Left ventricle myocardium inferior (tissue), 1 donor: Measurements from ENCODE around the gene MCL1. TPM values are rescaled to one million over a fixed set of nuclear protein-coding genes. Genes with fewer than 3 reads are reported as not detected.

Experiments
- DNase-seq: peaks from one replicate; pipeline ENCODE4 v3.0.0-alpha.2; 2020
- H3K27ac ChIP-seq: fragments of 200-600 bp; replicated peaks from 2 replicates; pipeline ENCODE4 v1.8.0; 2021
- H3K27me3 ChIP-seq: fragments of 200-600 bp; 2 replicates; pipeline ENCODE4 v1.8.0; 2021; ENCODE audit warnings: low read depth
- H3K36me3 ChIP-seq: fragments of 200-600 bp; 2 replicates; pipeline ENCODE4 v1.8.0; 2021
- H3K4me1 ChIP-seq: fragments of 200-600 bp; 2 replicates; pipeline ENCODE4 v1.8.0; 2021
- H3K4me3 ChIP-seq: fragments of 200-600 bp; 2 replicates; pipeline ENCODE4 v1.8.0; 2021; ENCODE audit warnings: mild to moderate bottlenecking, moderate library complexity
- H3K9me3 ChIP-seq: fragments of 200-600 bp; replicated peaks from 2 replicates; pipeline ENCODE4 v1.8.0; 2021
- CTCF ChIP-seq: fragments of 200-600 bp; IDR thresholded peaks from 2 replicates; pipeline ENCODE4 v1.8.0; 2021; ENCODE audit warnings: antibody characterized with exemption, mild to moderate bottlenecking, borderline replicate concordance
- intact Hi-C: fragments of 100-400 bp; cut with micrococcal nuclease; formaldehyde crosslinking; loops from one replicate; pipeline ENCODE4 v1.11.0; 2022
- total RNA-seq: library from RNA; stranded (reverse); fragmentation: NEBNext Ultra II Directional; extraction: Animal tissue kit (Norgen Biotek cat#: 25700); gene quantifications from one replicate; pipeline ENCODE4 v1.2.1, GENCODE V29; 2021
- donor health status: DM: no; HTN: yes; CAD: no; lungs with severe emphysema.

The MCL1 gene
- total RNA-seq, 1 donor from 2014 or later: 97.0 TPM

- TF ChIP-seq CTCF: no peak
- Histone ChIP-seq H3K36me3 (peaks cover 23% of the 10 kb centered on the region), H3K27me3 (no peaks in the 10 kb centered on the region), H3K27ac (peak overlapping the region; percentile 96), H3K9me3 (no peaks in the 10 kb centered on the region), H3K4me1 (peaks cover 46% of the 10 kb centered on the region), H3K4me3 (peak overlapping the region; percentile 64)
- intact Hi-C loops: no loop called here
- DNase-seq: no peak
Observed at GRCh38 chr1:150558303-150558704, 21.1 kb downstream of the MCL1 start.

- intact Hi-C loops: no loop called here
- H3K36me3 ChIP-seq: peaks cover 23% of the 10 kb centered on the region
- no peak for DNase-seq
- H3K4me3 ChIP-seq: no peak overlapping the region
- TF ChIP-seq CTCF: no peak
- H3K9me3 ChIP-seq: no peaks in the 10 kb centered on the region
- no peak overlapping the region for H3K27ac ChIP-seq
- H3K27me3 ChIP-seq: no peaks in the 10 kb centered on the region
- H3K4me1 ChIP-seq: peaks cover 46% of the 10 kb centered on the region
Observed at GRCh38 chr1:150557813-150558212, 21.6 kb downstream of the MCL1 start.

- Histone ChIP-seq H3K27me3 (no peaks in the 10 kb centered on the region), H3K4me1 (peaks cover 46% of the 10 kb centered on the region), H3K9me3 (no peaks in the 10 kb centered on the region), H3K4me3 (no peak overlapping the region), H3K27ac (no peak overlapping the region), H3K36me3 (peaks cover 23% of the 10 kb centered on the region)
- DNase-seq: no peak
- intact Hi-C loops: no loop called here
- TF ChIP-seq CTCF: no peak
Observed at GRCh38 chr1:150557065-150557600, 22.3 kb downstream of the MCL1 start.

- H3K36me3 ChIP-seq: peaks cover 23% of the 10 kb centered on the region
- no peak overlapping the region for H3K4me3 ChIP-seq
- peaks cover 54% of the 10 kb centered on the region for H3K4me1 ChIP-seq
- no peak for TF ChIP-seq CTCF
- no peaks in the 10 kb centered on the region for H3K9me3 ChIP-seq
- no peaks in the 10 kb centered on the region for H3K27me3 ChIP-seq
- no peak for DNase-seq
- no peak overlapping the region for H3K27ac ChIP-seq
- intact Hi-C loops: no loop called here
Observed at GRCh38 chr1:150555971-150556865, 23.2 kb downstream of the MCL1 start.

- DNase-seq: no peak
- H3K9me3 ChIP-seq: no peaks in the 10 kb centered on the region
- no peak overlapping the region for H3K4me3 ChIP-seq
- no peaks in the 10 kb centered on the region for H3K27me3 ChIP-seq
- H3K4me1 ChIP-seq: peaks cover 57% of the 10 kb centered on the region
- intact Hi-C loops: no loop called here
- no peak overlapping the region for H3K27ac ChIP-seq
- H3K36me3 ChIP-seq: peaks cover 23% of the 10 kb centered on the region
- TF ChIP-seq CTCF: no peak
Observed at GRCh38 chr1:150555198-150555970, 24.0 kb downstream of the MCL1 start.
